Activated CD4-positive, alpha-beta T cell treated with anti-CD3 and anti-CD28 coated beads, Interleukin-2, amount 50 U/mL, for 48 hours (primary cell): ENCODE measurements around the gene ALDH1A2.
"Not testable (repeated sequence)": the region's sequence is repeated elsewhere in the genome, so short reads cannot be mapped to it uniquely, and the experiment has no call there.

ENCODE experiments used
- DNase-seq, 2 experiments: peaks; one replicate each; pipeline ENCODE4 v3.0.0-alpha.2; 2020

ALDH1A2 gene

DNA sequence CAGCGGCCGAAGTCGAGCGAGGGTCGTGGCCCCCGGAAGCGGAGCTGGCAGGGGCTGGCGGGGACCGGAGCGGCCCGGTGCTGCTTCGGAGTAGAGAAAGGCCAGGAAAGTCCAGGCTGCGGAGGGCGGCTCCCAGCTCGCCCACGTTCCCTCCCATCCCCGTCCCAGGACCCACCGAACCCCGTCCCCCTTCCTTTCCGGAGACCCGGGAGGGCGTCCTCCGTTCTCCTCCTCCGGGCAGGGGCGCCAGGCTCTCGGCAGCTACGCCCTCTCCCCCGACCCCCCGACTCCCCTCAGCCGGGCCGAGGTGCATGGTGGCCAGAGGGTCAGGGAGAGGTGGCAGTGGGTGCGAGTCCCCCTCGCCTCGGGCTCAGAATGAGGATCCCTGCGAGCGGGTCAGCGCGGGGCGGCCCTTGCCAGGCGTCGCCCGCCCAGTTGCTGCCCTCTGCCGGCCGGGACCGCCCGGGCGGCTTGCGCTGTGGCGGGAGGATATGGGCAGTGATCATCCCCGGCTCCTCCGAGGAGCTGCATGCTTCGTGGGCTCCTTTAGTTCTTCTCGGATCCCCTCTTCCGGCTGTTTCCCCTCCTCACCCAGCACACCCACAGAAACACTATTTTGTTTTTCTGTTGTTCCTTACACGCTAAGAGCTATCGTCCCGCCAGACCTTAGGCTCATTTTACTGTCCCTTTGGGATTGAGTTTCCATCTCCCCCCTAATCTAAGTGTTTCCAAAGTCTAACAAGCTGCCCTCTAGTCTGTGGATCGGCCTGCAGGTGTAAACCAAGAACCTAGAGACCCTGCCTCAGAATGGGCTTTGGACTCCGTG, 744 bp upstream of the ALDH1A2 start:
- DNase-seq, result peak; percentile 51 to 63

DNA sequence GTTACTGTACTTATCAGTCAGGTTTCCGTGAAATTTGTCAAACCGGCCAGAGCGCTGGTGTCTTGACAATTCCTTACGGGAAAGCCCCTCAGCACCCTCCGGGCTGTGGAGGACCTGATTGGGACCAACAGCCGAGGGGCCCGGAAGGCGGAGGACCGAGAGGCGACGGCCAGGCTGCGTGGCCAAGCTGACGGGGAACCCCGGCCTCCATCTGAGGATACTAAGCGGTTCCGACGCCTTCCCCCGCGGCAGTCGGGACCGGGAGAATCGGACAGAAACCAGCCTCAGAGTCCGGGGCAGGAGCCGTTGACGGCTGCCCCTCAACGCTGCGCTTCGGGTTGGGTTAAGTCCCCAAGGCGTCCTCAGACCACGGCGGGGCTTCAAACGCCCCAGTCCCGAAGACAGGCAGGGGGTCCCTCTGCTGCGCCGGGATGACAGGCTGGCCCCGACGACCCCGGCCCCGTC, 499 bp downstream of the ALDH1A2 start:
- peak in 1 of 2 experiments; percentile 10 for DNase-seq

DNA sequence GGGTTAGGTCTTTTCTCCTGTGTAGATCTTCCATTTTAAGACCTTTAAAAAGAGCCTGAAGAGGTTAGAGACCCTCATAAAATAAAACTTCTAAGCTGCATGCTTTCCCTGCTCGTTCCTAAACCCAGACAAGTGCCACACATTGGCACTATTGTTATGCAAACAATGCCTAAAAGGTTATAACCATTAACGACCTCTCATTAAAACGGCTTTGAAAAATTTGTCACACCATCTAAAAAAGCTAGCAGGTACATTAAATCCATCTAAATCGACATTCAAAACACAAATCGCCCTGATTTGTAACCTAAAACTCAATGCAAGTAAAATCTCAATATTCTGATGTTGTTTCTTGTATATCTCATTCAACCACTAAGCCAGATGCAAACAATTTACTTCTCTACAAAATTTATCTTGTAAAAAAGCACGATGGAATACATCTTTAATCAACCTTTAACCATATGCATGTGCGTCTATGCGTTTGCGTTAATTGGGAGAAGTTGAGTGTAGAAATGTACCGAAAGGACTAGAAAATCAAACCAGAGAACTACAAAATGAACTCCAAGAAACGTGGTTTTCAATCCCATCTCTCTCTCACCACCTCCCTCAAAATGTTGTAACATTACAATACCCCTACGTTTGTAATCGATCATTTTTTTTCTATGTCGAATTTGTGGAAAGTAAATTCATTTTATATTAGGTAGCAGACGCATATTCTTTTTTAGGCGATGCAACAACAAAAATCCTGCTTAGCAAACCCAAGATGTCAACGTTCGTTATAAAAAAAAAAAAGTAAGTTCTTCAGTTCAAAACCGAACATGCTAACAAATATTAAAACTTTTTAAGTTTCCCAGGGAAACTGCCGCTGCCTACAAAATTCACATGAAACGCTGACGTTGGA, 1.2 kb downstream of the ALDH1A2 start:
- no peak for DNase-seq

DNA sequence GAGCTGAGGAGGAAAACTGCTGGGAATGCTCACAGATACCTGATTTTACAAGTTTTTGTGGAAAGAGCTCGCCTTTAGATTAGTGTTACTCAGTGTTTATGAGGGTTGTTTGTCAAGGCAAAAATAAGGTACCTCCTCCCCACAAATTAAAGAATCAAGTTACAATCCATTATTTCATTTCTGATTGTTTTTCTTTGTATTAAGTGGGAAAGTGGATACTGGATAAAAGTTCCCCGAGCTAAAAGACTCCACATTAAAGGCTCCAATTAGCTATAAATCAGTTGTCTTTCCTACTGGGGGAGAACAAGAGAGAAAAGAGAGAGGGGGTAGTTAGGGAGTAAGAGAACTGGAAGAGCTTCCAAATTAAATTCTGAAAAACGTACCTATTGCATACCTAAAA, 1.9 kb downstream of the ALDH1A2 start:
- no peak for DNase-seq

DNA sequence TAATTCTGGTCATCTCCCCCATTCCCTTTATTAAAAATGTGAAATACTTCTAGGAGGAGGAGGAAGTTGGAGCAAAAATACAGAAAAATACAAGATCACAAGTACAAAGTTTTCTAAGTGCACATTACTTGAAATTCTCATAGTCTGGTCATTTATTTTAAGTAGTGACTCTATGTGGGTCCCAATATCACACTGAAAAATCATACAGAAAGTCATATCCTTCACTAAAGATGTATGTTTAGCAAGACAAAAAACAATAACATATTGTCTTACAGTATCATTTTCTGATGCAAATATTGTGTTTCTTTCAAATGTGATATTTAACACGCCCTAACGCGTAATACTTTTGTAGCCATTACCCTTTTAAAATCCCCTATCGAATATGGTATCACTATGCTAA, 2.5 kb downstream of the ALDH1A2 start:
- no peak for DNase-seq

DNA sequence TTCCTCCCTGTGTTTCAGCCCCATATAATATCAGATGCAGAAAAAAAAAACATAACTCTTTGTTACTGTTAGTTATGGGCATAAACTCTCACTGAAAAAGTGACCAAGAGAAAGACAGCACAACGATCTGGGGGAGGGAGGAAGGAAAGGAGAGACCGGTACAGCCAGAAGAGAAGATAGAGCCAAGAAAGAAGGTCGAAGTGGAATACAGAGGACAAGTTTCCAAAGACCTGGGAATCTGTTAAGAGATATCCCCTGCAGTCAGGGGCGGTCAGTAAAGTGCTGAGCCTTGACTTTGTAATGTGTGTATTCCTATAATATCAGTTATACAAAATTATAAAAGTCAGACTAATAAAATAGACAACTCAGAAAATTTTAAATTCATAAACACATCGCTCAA, 3.3 kb downstream of the ALDH1A2 start:
- DNase-seq, result no peak

DNA sequence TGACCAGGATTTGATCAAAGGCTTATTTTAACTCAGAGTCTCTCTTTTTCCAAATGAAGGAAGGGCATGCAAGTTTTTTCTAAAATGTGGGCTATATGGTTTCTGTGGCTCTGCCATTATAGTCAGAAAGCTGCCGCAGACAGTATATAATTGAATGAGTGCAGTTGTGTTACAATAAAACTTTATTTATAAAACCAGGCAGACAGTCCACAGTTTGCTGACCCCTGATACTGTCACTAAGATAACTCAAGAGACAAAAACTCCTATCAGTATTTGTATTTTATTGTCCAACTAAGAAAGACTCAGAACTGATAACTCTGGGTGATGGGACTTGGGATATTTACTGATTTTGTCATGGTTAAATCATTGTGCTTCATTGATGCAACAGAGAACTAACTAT, 4.9 kb downstream of the ALDH1A2 start:
- no peak for DNase-seq

DNA sequence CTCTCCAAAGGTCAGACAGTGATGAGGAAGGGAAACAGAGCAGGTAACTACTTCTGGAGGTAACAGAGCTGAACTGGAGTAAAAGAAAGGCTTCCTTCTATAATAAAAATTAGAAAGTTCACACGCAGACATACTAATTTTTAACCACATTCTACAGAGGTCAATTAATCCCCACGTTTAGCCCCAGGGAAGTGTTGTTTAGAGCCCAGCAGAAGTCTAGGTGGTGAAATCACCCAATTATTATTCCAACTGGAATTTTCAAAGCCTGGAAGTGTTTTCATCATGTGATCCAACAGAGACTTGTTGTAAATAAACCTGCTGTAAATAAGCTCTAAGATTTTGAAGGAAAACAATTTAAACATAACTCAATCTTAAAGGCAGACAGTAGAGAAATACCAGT, 6.8 kb downstream of the ALDH1A2 start:
- no peak for DNase-seq

DNA sequence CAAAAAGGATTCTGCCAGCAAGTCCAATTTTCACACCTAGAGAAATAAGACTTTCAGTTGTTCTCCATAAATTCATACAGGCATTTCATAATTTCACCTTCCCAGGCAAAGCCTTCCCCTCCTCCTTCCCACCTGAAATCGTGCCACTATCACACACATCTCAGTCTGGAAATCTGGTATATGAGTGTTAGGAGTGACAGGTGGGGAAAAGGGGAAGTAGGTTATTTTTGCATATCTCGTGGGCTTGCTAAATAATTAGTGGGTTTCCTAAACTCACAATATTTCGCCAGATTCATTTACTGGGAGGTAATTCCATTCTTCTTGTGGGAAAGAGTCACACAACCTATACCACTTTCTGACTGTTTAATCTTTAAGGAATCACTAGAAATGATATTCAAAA, 7.4 kb downstream of the ALDH1A2 start:
- DNase-seq, result no peak

DNA sequence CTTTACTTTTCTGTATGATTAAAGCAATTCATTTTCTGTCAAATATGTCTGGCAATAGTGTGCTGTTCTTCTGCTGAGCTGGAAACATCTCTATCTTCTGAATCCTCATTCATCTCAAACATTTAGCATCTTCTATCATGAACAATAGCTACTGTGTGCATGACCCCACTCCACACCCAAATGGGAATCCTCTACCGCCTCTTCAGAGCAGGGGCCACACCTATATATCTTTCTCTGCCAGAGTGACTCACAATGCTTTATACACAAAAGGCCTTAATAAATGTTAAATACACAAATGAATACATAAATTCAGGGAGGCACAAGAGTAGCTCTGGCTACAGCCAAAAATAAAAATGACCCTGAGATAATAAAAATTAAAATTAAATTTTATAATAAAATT, 8.0 kb downstream of the ALDH1A2 start:
- DNase-seq, result no peak

DNA sequence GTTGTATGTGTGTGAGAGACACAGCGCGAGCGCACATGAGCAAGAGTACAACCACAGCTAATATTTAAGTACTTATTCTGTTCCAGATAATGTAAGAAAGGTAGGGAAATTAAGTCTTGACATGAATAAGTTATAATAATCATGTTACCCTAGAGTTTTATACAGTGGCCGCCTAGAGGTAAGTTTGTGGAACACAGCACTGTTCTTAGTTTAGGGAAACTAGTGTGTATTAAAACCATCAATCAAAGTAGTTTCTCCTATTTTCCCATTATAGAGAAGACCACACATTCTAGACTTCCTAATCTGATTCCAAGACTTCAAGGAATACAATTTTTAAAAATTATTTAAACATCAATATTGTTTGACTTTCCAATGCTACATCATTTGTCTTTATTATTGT, 9.5 kb downstream of the ALDH1A2 start:
- DNase-seq, result no peak

DNA sequence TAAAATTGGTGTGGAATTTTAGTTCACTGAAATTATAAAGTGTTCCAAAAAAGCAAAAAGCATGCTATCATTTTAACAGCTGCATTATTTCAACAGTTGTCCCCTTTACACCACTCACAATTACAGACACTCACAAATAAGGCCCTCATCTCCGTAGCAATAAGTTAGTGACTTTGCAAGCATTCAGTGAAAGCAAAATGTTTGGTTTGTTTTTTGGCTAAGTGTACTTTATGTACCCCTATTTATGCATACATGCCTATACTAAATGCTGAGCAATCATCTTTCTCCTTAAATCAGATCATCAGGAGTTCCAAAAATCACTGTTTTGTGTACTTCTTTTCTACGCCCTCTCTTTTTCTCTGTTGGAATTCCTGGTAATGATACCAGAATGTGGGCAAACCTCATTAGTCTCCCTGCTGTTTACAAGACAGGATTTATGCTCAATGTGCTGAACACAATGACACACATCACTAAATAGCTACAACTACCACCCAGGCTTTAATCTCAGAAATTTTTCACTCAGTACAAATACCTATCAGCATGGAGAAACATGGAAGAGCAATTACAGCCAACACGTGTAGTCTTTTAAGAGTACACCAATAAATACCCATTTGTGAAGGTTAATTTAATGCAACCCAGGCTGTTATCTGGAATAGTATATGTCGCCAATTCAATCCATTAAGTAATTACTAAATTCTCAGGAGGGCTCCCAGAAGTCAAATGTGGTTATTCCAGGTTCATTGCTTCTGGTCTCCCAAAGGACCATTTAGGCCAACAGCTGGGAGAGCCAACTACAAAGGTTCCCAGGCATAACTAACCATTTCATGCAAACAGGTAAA, 12.0 kb downstream of the ALDH1A2 start:
- no peak for DNase-seq

DNA sequence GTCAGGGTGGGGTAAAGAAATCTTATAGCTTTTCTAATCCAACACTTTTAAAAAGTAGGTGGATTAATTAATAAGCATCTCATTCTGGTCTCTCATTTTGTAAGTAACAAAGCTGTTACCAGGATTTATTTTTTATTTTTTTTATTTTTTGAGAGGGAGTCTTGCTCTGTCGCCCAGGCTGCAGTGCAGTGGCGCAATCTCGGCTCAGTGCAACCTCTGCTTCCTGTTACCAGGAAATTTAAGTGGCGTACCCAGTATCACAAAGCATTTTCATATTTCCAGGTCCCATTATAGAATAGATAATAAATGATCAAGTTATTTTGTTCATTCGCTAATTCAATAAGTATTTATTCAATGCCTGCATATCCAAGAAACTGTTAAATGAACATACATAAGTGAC, 13.2 kb downstream of the ALDH1A2 start:
- DNase-seq, result no peak

DNA sequence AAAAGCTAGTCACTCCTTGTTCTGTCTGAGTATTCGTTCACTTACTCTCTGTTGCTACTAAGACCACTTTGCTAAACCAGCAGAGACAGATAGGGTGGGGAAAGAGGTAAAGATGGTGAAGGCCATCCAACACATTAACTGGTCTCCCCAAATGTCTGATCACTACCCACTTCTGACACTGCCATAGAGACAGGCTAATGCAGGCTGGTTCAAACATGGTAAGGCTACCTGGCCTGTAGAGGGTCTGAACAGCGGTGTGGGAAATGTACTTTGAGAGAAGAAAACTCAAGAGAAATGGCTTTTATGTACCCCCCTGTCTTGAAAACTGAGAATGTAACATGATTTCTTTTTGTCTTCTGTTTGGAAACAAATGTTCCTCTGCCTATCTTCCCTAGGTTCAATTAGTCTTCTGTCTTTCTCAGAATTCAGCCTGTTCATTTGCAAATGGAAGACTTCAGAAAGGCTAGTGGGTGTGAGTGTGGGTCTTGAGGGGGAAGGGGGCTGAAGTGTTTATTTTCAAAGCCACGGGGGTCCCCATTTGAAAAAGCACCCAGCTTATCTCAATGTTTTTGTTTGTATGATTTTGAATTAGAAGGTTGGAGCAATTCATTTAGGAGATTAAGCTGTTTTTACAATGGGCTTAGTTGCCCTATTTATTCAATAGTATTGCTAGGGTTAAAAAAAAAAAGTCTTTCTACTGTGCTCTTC, 15.8 kb downstream of the ALDH1A2 start:
- no peak for DNase-seq

DNA sequence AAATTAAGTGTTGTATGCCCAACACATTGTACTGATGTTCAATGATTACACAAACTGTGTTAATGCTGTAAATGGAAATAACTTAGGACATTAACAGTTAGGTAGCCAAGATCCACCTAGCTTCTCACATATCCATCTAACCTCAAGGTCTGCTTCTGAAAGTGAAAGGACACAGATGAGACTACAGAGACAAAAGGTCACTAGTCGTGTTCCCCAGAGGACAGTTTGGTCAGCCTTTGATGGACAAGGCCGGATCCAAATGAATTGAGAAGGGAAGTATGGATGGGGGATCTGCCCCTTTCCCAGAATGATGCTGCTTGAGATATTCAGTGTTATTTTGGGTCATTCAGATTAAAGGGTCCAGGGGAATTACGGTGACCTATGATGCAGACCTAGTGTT, 17.2 kb downstream of the ALDH1A2 start:
- no peak for DNase-seq

DNA sequence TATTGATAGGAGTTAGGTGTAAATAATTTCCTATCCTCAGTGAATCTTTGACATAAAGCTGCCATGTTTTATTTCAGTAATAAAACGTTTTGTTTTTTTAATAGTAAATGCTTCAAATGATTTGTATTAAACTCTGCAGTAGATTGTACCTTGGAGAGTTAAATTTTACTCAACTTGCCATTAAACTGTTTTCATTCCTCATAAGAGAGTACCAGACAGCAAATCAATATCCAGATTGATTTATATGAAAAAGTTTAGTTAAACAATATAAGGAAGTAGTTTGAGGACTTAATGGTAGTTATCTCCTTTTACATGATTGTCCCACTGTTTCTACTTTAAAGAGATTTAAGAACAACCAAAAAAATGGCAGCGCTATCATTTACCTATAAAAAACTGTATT, 18.4 kb downstream of the ALDH1A2 start:
- no peak for DNase-seq

DNA sequence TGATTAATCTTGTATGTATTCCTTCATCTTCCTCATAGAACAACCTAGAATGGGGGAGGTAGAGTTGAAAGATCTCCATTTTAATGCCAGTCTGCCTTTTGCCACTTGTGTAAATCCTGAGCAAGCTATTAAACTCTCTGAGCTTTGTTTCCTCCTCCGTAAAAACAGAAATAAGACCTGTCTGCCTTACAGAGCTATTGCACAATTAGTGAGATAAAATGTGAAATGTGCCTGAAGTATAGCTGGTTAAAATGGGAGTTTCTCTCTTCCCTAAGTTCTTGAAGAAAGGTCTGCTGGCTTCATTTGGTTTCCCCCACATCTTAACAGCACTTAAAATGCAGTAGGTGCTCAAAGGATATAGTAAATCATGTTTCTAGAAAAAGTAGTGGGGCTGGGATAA, 19.0 kb downstream of the ALDH1A2 start:
- no peak for DNase-seq

DNA sequence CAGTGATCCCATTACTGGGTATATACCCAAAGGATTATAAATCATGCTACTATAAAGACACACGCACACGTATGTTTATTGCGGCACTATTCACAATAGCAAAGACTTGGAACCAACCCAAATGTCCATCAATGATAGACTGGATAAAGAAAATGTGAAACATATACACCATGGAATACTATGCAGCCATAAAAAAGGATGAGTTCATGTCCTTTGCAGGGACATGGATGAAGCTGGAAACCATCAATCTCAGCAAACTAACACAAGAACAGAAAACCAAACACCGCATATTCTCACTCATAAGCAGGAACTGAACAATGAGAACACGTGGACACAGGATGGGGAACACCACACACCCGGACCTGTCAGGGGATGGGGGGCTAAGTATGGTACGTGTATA, 20.1 kb downstream of the ALDH1A2 start:
- not testable (repeated sequence) for DNase-seq

DNA sequence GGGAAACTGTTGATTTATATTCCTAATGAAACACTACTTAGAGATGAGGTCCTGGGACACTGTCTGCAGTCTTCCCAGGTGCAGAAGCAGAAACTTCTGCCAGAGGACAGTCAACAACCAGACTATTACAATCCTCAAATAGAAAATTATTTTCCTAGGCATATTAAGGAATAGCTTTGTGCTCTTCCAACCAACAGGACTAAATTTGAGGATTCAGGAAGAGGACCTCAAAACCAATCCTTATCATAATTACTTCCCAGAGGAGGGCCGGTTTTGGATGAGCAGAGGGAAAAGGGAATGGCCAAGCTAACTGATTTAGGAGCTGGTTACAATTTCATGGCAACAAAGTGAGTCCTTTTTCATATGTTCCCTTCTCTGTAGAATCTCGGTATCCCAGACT, 21.0 kb downstream of the ALDH1A2 start:
- DNase-seq, result no peak

DNA sequence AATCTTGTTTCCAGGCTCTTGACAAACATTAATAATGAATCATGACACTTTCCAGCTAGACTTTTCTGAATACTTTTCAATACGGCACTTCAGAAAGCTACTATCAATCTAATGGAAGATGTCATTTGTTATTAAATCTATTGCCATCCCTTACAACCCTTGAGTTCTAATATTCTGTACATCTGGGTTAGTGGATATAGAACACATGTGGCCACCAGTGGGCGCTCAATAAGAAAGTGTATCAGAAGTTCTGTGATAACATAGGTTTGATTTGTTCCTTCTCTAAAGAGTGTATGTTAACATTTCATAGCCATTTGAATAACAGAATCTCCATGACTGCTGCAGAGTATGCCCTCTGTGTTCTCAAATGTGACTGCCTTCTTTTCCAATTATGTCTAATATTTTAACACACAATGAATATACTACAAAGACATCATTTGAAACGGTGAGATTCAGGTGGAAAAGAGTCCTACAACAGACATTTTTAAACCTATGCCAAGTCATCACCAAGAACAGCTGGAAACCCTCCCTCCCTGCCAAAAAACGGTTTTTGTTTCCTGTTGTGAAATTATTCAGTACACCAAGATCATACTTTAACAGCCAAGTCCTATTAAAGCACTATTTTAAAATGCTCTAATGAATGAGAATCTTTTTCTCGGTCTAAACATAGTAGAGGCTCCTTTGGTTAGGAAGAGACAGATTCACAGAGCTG, 22.2 kb downstream of the ALDH1A2 start:
- peak; percentile 44 to 57 for DNase-seq

DNA sequence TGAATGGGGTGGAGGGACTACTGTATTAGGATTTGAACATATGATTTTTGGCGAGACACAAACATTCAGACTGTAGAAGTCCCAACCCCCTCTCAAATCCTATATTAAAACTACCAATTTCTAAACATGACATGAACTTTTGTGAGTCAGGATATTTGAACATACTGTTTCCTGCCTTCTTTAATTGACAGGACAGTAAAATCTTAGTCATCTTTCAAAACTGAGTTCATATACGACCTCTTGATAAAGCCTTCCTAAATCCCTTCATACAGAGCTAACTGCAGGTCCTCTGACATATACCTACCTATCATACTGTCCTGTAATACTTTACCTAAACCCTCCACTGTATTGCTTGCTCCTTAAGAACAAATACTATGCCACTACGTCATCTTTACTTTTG, 23.5 kb downstream of the ALDH1A2 start:
- DNase-seq, result no peak

DNA sequence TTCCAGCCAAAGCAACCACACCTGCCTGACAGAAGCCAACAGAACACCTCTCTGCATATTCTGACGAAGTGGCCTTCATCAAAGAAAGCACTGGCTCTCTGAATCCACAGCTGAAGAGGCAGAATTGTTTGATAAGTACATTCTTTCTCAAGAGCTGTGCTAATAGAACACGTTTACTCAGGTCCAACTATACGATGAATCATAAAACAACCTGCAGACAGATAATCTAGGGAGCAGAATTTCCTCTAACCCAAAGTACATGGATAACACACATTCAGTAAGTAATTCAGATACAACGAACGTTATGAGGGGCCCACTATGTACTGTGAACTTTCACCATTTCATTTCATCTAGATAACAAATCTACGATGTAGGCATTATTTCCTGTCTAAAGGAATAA, 25.4 kb downstream of the ALDH1A2 start:
- DNase-seq, result no peak
